ENCODE results near the gene PRKG1.

DNA sequence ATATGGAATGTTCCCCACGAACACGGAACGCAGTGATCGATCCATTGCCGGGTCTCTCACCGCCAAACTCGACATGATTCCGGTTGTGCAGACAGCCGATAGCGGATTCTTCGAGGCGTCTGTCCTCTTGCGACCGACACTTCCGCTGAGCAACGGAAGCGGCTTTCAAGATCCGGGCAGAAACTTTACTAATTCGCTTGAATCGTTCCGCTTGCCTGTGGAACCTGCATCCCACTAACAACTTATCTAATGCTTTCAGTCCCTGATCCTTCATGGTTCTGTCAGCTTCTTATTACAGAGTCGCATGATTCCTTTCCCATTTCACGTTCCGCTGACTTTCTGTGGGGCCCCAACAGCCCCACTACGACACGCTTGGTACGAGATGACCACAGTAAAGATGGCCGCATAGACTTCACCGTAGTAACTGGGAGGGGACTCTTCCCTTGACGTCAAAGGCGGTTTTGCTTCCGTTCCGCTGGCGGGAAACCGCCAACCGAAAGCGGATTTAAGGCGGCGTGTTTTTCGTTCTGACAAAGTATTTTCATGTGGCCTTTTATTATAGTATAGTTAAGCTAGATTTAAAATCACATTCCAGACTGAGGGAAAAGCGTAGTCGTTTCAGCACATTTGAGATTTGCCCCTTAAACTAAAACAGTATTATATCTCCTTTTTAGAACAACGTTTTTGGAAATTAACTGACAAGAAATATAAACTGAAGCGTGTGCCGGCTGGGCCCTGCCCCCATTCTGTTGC is 625.4 kb downstream of the PRKG1 start, which contains the start of gene CSTF2T:
- TF ChIP-seq EZH2 (IDR thresholded peaks at IDR 0.05; ENCODE audit: insufficient read depth, poor library complexity, severe bottlenecking): no peak
- no peak for TF ChIP-seq EZH2phosphoT487 (IDR thresholded peaks at IDR 0.05; ENCODE audit: insufficient read depth, low read depth)

Measured in GM23248 (cell line).